ENCODE data around the gene ACADSB. TPM values are rescaled to one million over a fixed set of nuclear protein-coding genes. Genes with fewer than 3 reads are reported as not detected.

Gene ACADSB
- total RNA-seq, 2 experiments from 2014 or later: 15.4 to 17.3 TPM

- H3K27me3 Mint-ChIP-seq (ENCODE audit: low read depth): no peaks in the 10 kb centered on the region
- ATAC-seq: no peak
- POLR2A ChIA-PET: no interaction called here
- H3K4me3 Mint-ChIP-seq: no peak overlapping the region
- peaks cover 2% of the 10 kb centered on the region for H3K4me1 Mint-ChIP-seq (ENCODE audit: low read depth)
- CTCF ChIA-PET: interaction anchor here (0.8 to 3.2 kb wide), 9 partner anchors 8 to 514 kb away, joined by 3 to 26 read pairs (median 9); no protein-coding TSS in a partner anchor
- peaks cover 4% of the 10 kb centered on the region for H3K36me3 Mint-ChIP-seq (ENCODE audit: low read depth)
- no peaks in the 10 kb centered on the region for H3K9me3 Mint-ChIP-seq (ENCODE audit: insufficient read depth)
- no peak overlapping the region for H3K27ac Mint-ChIP-seq
- DNase-seq: no peak
These were observed 35.6 kb downstream of the ACADSB start for GRCh38 chr10:123044391-123044790.

DNA sequence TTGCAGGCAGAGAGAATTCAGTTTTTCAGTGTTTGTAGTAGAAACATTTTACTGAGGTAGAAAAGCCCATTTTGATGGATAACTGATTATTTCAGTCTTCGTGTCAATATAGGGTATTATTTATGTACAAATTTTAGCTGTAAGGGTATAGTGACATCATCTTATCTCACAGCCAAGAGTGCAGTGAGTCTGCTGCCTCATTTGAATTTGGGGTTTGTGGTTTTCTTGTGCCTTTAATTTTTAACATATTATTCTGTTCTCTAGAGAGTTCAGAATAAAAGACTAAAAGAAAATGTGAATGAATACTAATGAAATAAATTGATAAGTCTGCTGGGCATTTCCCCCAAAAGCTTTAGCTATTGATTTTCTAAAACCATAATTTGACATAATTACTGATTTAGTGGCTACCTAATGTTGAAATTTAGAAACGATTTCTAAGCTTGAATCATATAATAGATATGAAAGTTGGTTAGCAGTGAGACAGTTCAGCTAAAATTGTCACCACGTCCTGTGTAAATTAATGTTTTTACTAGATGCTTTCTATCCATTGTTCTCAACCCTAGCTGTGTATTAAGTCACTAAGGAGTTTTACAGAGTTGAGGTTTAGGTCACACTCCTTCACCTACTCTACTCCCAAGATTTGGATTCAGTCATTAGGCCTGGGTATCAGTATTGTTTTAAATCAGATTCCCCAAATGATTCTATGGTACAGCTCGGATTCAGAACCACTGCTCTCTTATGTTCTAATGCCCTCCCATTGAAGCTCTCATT lies 37.3 kb downstream of the ACADSB start:
- Mint-ChIP-seq H3K27ac (no peak overlapping the region), H3K4me1 (ENCODE audit: low read depth) (no peaks in the 10 kb centered on the region), H3K4me3 (no peak overlapping the region), H3K9me3 (ENCODE audit: insufficient read depth) (no peaks in the 10 kb centered on the region), H3K27me3 (ENCODE audit: low read depth) (no peaks in the 10 kb centered on the region), H3K36me3 (ENCODE audit: low read depth) (peaks cover 4% of the 10 kb centered on the region)
- CTCF ChIA-PET: interaction anchor here (1.1 to 1.4 kb wide), 3 partner anchors 15 to 335 kb away, joined by 3 to 4 read pairs (median 3); no protein-coding TSS in a partner anchor
- POLR2A ChIA-PET: no interaction called here
- ATAC-seq (no peak), DNase-seq (no peak)

- ATAC-seq: no peak
- ChIA-PET CTCF (no interaction called here), POLR2A (no interaction called here)
- H3K4me1 Mint-ChIP-seq (ENCODE audit: low read depth): no peaks in the 10 kb centered on the region
- H3K4me3 Mint-ChIP-seq: no peak overlapping the region
- H3K27ac Mint-ChIP-seq: no peak overlapping the region
- no peak for DNase-seq
- no peaks in the 10 kb centered on the region for H3K36me3 Mint-ChIP-seq (ENCODE audit: low read depth)
- peaks cover 4% of the 10 kb centered on the region for H3K27me3 Mint-ChIP-seq (ENCODE audit: low read depth)
- H3K9me3 Mint-ChIP-seq (ENCODE audit: insufficient read depth): no peaks in the 10 kb centered on the region
These were observed 49.2 kb downstream of the ACADSB start for GRCh38 chr10:123057968-123058367.

DNA sequence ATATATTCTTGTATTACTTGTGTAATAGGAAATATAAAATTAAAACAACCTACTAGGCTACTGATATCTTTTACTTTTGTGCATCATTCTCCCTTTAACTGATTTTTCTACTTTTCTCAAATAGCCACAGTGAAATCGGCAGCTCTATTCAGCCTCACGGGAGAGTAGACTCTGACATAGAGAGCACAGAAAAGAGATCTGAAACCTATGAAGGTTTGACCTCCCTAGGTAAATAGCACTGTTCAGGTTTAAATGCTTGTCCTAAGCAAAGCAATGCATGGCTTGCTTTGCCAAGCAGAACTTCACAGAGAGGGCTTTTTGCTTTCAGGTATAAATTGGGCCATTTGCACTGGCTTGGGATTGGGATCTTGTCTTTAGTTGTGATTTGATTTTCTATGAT lies 53.1 kb downstream of the ACADSB start:
- no peaks in the 10 kb centered on the region for H3K4me1 Mint-ChIP-seq (ENCODE audit: low read depth)
- H3K9me3 Mint-ChIP-seq (ENCODE audit: insufficient read depth): no peaks in the 10 kb centered on the region
- H3K27me3 Mint-ChIP-seq (ENCODE audit: low read depth): peaks cover 11% of the 10 kb centered on the region
- no peak for DNase-seq
- ATAC-seq: no peak
- POLR2A ChIA-PET: no interaction called here
- H3K36me3 Mint-ChIP-seq (ENCODE audit: low read depth): no peaks in the 10 kb centered on the region
- CTCF ChIA-PET: interaction anchor here (1.1 kb wide), 1 partner anchor 16 kb away, joined by 3 read pairs; no protein-coding TSS in a partner anchor
- H3K27ac Mint-ChIP-seq: no peak overlapping the region
- H3K4me3 Mint-ChIP-seq: no peak overlapping the region

- ChIA-PET CTCF (no interaction called here), POLR2A (no interaction called here)
- H3K27ac Mint-ChIP-seq: no peak overlapping the region
These were observed 53.9 kb downstream of the ACADSB start for GRCh38 chr10:123062726-123063125.

DNA sequence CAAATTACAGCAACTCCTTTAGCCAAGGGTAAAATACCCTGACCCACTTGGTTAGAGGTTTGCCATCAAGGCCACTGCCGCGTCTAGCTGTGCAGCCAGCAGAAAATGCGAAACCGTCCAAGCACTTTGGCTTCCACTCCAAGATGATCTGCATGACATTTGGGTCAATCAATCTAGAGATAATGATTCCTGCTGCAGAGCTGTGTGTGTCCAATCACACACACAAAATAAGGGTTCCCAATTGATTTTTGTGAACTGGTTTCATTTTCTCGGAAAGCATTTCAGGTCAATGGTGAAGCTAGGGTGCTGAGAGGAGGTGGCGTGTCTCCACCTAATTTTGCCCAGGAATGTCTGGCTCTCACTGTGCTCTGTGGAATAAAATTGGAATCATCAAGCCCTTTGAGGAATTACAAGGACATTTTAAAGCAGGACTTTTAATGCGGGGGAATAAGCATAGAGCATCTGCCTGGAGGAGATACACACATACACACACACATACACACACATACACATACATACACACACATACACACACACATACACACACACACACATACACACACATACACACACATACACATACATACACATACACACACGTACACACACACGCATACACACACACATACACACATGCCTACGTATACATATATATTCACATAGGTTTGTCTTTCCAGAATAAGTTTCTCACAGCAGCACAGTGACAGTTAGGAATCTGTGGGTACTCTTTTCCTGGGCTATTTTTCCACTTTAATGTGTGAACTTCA lies 59.5 kb downstream of the ACADSB start:
- H3K9me3 Mint-ChIP-seq (ENCODE audit: insufficient read depth): no peaks in the 10 kb centered on the region
- ChIA-PET POLR2A (no interaction called here), CTCF (no interaction called here)
- H3K4me1 Mint-ChIP-seq (ENCODE audit: low read depth): no peaks in the 10 kb centered on the region
- H3K27me3 Mint-ChIP-seq (ENCODE audit: low read depth): peaks cover 10% of the 10 kb centered on the region
- no peak overlapping the region for H3K27ac Mint-ChIP-seq
- no peaks in the 10 kb centered on the region for H3K36me3 Mint-ChIP-seq (ENCODE audit: low read depth)
- no peak for DNase-seq
- ATAC-seq: no peak
- H3K4me3 Mint-ChIP-seq: no peak overlapping the region

More at GRCh38 chr10:123062726-123063125, 53.9 kb downstream of the ACADSB start:
- Mint-ChIP-seq H3K4me3 (no peak overlapping the region), H3K4me1 (ENCODE audit: low read depth) (no peaks in the 10 kb centered on the region), H3K36me3 (ENCODE audit: low read depth) (no peaks in the 10 kb centered on the region), H3K9me3 (ENCODE audit: insufficient read depth) (no peaks in the 10 kb centered on the region), H3K27me3 (ENCODE audit: low read depth) (peaks cover 11% of the 10 kb centered on the region)
- ATAC-seq (no peak), DNase-seq (no peak)

GRCh38 chr10:123069246-123069986 lies 60.6 kb downstream of the ACADSB start:
- H3K27ac Mint-ChIP-seq: no peak overlapping the region
- no peaks in the 10 kb centered on the region for H3K9me3 Mint-ChIP-seq (ENCODE audit: insufficient read depth)
- POLR2A ChIA-PET: no interaction called here
- no peak for DNase-seq
- H3K27me3 Mint-ChIP-seq (ENCODE audit: low read depth): peaks cover 9% of the 10 kb centered on the region
- H3K4me3 Mint-ChIP-seq: no peak overlapping the region
- H3K36me3 Mint-ChIP-seq (ENCODE audit: low read depth): no peaks in the 10 kb centered on the region
- ATAC-seq: no peak
- CTCF ChIA-PET: interaction anchor here (1.0 kb wide), 1 partner anchor 26 kb away, joined by 3 read pairs; no protein-coding TSS in a partner anchor
- no peaks in the 10 kb centered on the region for H3K4me1 Mint-ChIP-seq (ENCODE audit: low read depth)

- H3K9me3 Mint-ChIP-seq (ENCODE audit: insufficient read depth): no peaks in the 10 kb centered on the region
- POLR2A ChIA-PET: no interaction called here
- no peaks in the 10 kb centered on the region for H3K36me3 Mint-ChIP-seq (ENCODE audit: low read depth)
- no peak overlapping the region for H3K4me3 Mint-ChIP-seq
- H3K4me1 Mint-ChIP-seq (ENCODE audit: low read depth): no peaks in the 10 kb centered on the region
- no peak overlapping the region for H3K27ac Mint-ChIP-seq
- CTCF ChIA-PET: no interaction called here
- ATAC-seq: no peak
- no peak for DNase-seq
- H3K27me3 Mint-ChIP-seq (ENCODE audit: low read depth): peaks cover 4% of the 10 kb centered on the region
These were observed 64.4 kb downstream of the ACADSB start for GRCh38 chr10:123073187-123073586.

DNA sequence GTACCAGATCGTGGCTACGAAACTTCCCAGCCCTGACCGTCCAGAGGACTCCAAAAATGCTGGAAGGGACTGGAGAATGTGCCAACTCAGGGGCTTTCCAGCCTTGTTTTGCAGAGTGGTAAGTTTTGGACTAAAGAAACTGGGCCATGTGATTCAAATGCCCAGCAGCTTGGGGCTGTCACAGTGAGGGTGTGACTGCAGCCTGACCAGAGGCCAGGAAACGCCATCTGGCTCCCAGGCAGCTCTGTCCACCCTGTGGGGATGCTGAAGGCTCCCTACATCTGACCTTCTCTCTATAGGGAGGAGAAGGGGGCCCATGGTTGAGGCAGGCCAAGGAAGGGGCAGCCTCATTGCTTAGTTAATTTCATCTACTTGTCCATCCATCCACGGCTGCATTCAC lies 65.4 kb downstream of the ACADSB start:
- Mint-ChIP-seq H3K9me3 (ENCODE audit: insufficient read depth) (no peaks in the 10 kb centered on the region), H3K27ac (no peak overlapping the region), H3K36me3 (ENCODE audit: low read depth) (no peaks in the 10 kb centered on the region), H3K4me3 (no peak overlapping the region), H3K4me1 (ENCODE audit: low read depth) (no peaks in the 10 kb centered on the region), H3K27me3 (ENCODE audit: low read depth) (no peaks in the 10 kb centered on the region)
- ATAC-seq (no peak), DNase-seq (no peak)
- CTCF ChIA-PET: no interaction called here
- POLR2A ChIA-PET: no interaction called here

- POLR2A ChIA-PET: no interaction called here
- Mint-ChIP-seq H3K36me3 (ENCODE audit: low read depth) (no peaks in the 10 kb centered on the region), H3K9me3 (ENCODE audit: insufficient read depth) (no peaks in the 10 kb centered on the region), H3K27me3 (ENCODE audit: low read depth) (peaks cover 4% of the 10 kb centered on the region), H3K4me3 (no peak overlapping the region), H3K4me1 (ENCODE audit: low read depth) (no peaks in the 10 kb centered on the region), H3K27ac (no peak overlapping the region)
- ATAC-seq (no peak), DNase-seq (no peak)
- CTCF ChIA-PET: no interaction called here
These were observed 73.1 kb downstream of the ACADSB start for GRCh38 chr10:123081896-123082295.

GRCh38 chr10:123083811-123084210 lies 75.0 kb downstream of the ACADSB start:
- CTCF ChIA-PET: no interaction called here
- DNase-seq: no peak

DNA sequence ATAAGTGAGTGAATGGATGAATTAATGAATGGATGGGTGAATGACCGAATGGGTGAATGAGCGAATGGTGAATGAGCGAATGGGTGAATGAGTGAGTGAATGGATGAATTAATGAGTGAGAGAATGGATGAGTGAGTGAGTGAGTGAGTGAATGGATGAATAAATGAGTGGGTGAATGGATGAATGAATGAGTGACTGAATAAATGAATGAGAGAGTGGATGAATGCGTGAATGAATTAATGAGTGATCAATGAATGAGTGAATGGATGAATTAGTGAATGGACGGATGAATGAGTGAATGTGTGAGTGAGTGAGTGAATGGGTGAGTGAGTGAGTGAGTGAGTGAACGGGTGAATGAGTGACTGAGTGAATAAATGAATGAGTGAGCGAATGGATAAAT lies 77.5 kb downstream of the ACADSB start:
- Mint-ChIP-seq H3K27ac (no peak overlapping the region), H3K4me1 (ENCODE audit: low read depth) (peaks cover 4% of the 10 kb centered on the region), H3K36me3 (ENCODE audit: low read depth) (no peaks in the 10 kb centered on the region), H3K4me3 (no peak overlapping the region), H3K27me3 (ENCODE audit: low read depth) (peaks cover 5% of the 10 kb centered on the region), H3K9me3 (ENCODE audit: insufficient read depth) (no peaks in the 10 kb centered on the region)
- ChIA-PET CTCF (no interaction called here), POLR2A (no interaction called here)
- DNase-seq: no peak
- ATAC-seq: no peak

More at GRCh38 chr10:123083811-123084210, 75.0 kb downstream of the ACADSB start:
- no peaks in the 10 kb centered on the region for H3K9me3 Mint-ChIP-seq (ENCODE audit: insufficient read depth)
- H3K4me1 Mint-ChIP-seq (ENCODE audit: low read depth): no peaks in the 10 kb centered on the region
- peaks cover 4% of the 10 kb centered on the region for H3K27me3 Mint-ChIP-seq (ENCODE audit: low read depth)
- no peak overlapping the region for H3K27ac Mint-ChIP-seq
- H3K4me3 Mint-ChIP-seq: no peak overlapping the region
- ATAC-seq: no peak
- POLR2A ChIA-PET: no interaction called here
- H3K36me3 Mint-ChIP-seq (ENCODE audit: low read depth): no peaks in the 10 kb centered on the region
